WTC11 (cell line): ENCODE measurements around the gene PPM1M. TPM values are rescaled to one million over a fixed set of nuclear protein-coding genes. Genes with fewer than 3 reads are reported as not detected.

Experiments
- ATAC-seq: fragments of 200-7000 bp; cut with Tn5 transposase; 2 replicates; pipeline ENCODE4 v1.10.0; 2021; ENCODE audit warnings: mild to moderate bottlenecking, moderate library complexity
- CTCF ChIA-PET: fragments of 300-600 bp; sonication (Branson Sonifier 250); formaldehyde crosslinking; loops from one replicate; lab custom pipeline; 2021; ENCODE audit warnings: antibody characterized with exemption; lab: Charles Lee
- POLR2A ChIA-PET: fragments of 350-600 bp; sonication (Branson Sonifier 250); formaldehyde crosslinking; loops from one replicate; lab custom pipeline; 2021; ENCODE audit warnings: antibody characterized with exemption; lab: Charles Lee
- DNase-seq: peaks from one replicate; pipeline ENCODE4 v3.0.0; 2021; ENCODE audit warnings: low spot score
- H3K27ac Mint-ChIP-seq: 2 replicates; pipeline ENCODE4 v1.8.0; 2021; ENCODE audit warnings: mixed read lengths
- H3K27me3 Mint-ChIP-seq: 2 replicates; pipeline ENCODE4 v1.8.0; 2021; ENCODE audit warnings: low read depth, mild to moderate bottlenecking, moderate library complexity, mixed read lengths
- H3K36me3 Mint-ChIP-seq: 2 replicates; pipeline ENCODE4 v1.8.0; 2021; ENCODE audit warnings: mixed read lengths
- H3K4me1 Mint-ChIP-seq: 2 replicates; pipeline ENCODE4 v1.8.0; 2022; ENCODE audit warnings: mixed read lengths
- H3K4me3 Mint-ChIP-seq: 2 replicates; pipeline ENCODE4 v1.8.0; 2021; ENCODE audit warnings: mild to moderate bottlenecking, moderate library complexity, mixed read lengths
- H3K9me3 Mint-ChIP-seq: 2 replicates; pipeline ENCODE4 v1.8.0; 2021; ENCODE audit warnings: mixed read lengths
- CREM ChIP-seq: sonication (generic); formaldehyde crosslinking; IDR thresholded peaks from 2 replicates; pipeline ENCODE4 v1.8.1; 2022; ENCODE audit warnings: mild to moderate bottlenecking, missing genetic modification reagents, moderate library complexity
- FOXJ3 ChIP-seq: sonication (generic); formaldehyde crosslinking; IDR thresholded peaks from 2 replicates; pipeline ENCODE4 v1.9.0; 2021; ENCODE audit warnings: missing genetic modification reagents, mild to moderate bottlenecking, borderline replicate concordance
- GRHL2 ChIP-seq: fragments of 250-450 bp; sonication (Bioruptor Pico); IDR thresholded peaks from 2 replicates; pipeline ENCODE4 v1.8.0; 2022; ENCODE audit warnings: mild to moderate bottlenecking, moderate library complexity; ENCODE audit not compliant: insufficient replicate concordance, severe bottlenecking
- JAZF1 ChIP-seq: fragments of 250-450 bp; sonication (Bioruptor Pico); IDR thresholded peaks from 2 replicates; pipeline ENCODE4 v1.9.0; 2021; ENCODE audit warnings: moderate library complexity, mild to moderate bottlenecking, inconsistent platforms
- MXD4 ChIP-seq: fragments of 250-450 bp; sonication (Bioruptor Pico); IDR thresholded peaks from 2 replicates; pipeline ENCODE4 v1.8.0; 2021; ENCODE audit warnings: mild to moderate bottlenecking, moderate library complexity, borderline replicate concordance
- NFATC4 ChIP-seq: fragments of 250-450 bp; sonication (Bioruptor Pico); IDR thresholded peaks from 2 replicates; pipeline ENCODE4 v1.9.0; 2021; ENCODE audit warnings: mild to moderate bottlenecking
- SOX15 ChIP-seq: fragments of 250-450 bp; sonication (Bioruptor Pico); IDR thresholded peaks from 2 replicates; pipeline ENCODE4 v1.9.0; 2021; ENCODE audit warnings: mild to moderate bottlenecking
- TP53 ChIP-seq: sonication (generic); formaldehyde crosslinking; IDR thresholded peaks from 2 replicates; pipeline ENCODE4 v1.8.1; 2023; ENCODE audit warnings: mild to moderate bottlenecking, missing genetic modification reagents
- ZNF219 ChIP-seq: sonication (generic); formaldehyde crosslinking; IDR thresholded peaks from 2 replicates; pipeline ENCODE4 v1.8.0; 2023; ENCODE audit warnings: missing genetic modification reagents, mild to moderate bottlenecking, borderline replicate concordance
- ZNF232 ChIP-seq: sonication (generic); formaldehyde crosslinking; IDR thresholded peaks from 2 replicates; pipeline ENCODE4 v1.8.0; 2022; ENCODE audit warnings: mild to moderate bottlenecking, missing genetic modification reagents
- ZNF423 ChIP-seq: fragments of 250-450 bp; sonication (Bioruptor Pico); IDR thresholded peaks from 2 replicates; pipeline ENCODE4 v2.1.2; 2022; ENCODE audit warnings: mild to moderate bottlenecking, moderate library complexity
- total RNA-seq: library from RNA; stranded (reverse); gene quantifications from 3 replicates; pipeline ENCODE4 v1.2.3, GENCODE V29; 2021
- TF ChIP-seq, protein P1 (sequence below): sonication (generic); formaldehyde crosslinking; IDR thresholded peaks from 2 replicates; pipeline ENCODE4 v1.8.0; 2023; ENCODE audit warnings: missing genetic modification reagents
- TF ChIP-seq, protein P2 (sequence below): sonication (generic); formaldehyde crosslinking; IDR thresholded peaks from 2 replicates; pipeline ENCODE4 v1.8.1; 2023; ENCODE audit warnings: mild to moderate bottlenecking, missing genetic modification reagents
- TF ChIP-seq, protein P3 (sequence below): sonication (generic); formaldehyde crosslinking; IDR thresholded peaks from 2 replicates; pipeline ENCODE4 v1.8.1; 2022; ENCODE audit warnings: low read depth, mild to moderate bottlenecking, moderate library complexity, missing genetic modification reagents, borderline replicate concordance
- TF ChIP-seq, protein P4 (sequence below): sonication (generic); formaldehyde crosslinking; IDR thresholded peaks from 2 replicates; pipeline ENCODE4 v1.8.1; 2023; ENCODE audit warnings: mild to moderate bottlenecking, missing genetic modification reagents
- TF ChIP-seq, protein P5 (sequence below): sonication (generic); formaldehyde crosslinking; IDR thresholded peaks from 2 replicates; pipeline ENCODE4 v1.8.0; 2022; ENCODE audit warnings: mild to moderate bottlenecking, missing genetic modification reagents
- TF ChIP-seq, protein P6 (sequence below): sonication (generic); formaldehyde crosslinking; IDR thresholded peaks from 2 replicates; pipeline ENCODE4 v1.8.0; 2022; ENCODE audit warnings: mild to moderate bottlenecking, missing genetic modification reagents
- TF ChIP-seq, protein P7 (sequence below): sonication (generic); formaldehyde crosslinking; IDR thresholded peaks from 2 replicates; pipeline ENCODE4 v1.8.1; 2022; ENCODE audit warnings: missing genetic modification reagents, borderline replicate concordance
- TF ChIP-seq, protein P8 (sequence below): fragments of 250-450 bp; sonication (Bioruptor Pico); IDR thresholded peaks from 2 replicates; pipeline ENCODE4 v2.1.2; 2022; ENCODE audit warnings: mild to moderate bottlenecking, moderate library complexity
- TF ChIP-seq, protein P9 (sequence below): sonication (generic); formaldehyde crosslinking; IDR thresholded peaks from 2 replicates; pipeline ENCODE4 v1.8.0; 2023; ENCODE audit warnings: missing genetic modification reagents, mild to moderate bottlenecking, borderline replicate concordance

The PPM1M gene
- total RNA-seq, 1 experiment from 2014 or later = 7.0 TPM

DNA sequence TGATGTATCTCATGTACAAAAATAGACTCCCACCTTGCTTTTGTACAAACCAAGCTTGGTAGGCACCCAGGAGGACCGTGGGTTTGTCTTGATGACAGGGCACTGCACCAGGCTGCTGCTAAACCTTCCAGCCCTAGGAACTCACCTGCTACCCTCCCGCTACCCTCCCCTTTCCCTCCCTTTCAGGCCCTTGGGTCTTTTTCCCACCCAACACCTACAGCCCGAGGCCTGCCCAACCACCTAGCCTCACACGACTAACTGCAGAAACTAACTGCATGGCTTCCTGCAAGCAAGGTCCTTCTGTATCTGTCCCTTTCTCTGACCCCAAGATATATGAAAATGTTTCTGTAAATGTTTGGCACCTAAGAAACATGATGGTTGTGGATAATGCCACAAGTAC is 11.1 kb downstream of the PPM1M start (continued):
- TF ChIP-seq, protein P1, sequence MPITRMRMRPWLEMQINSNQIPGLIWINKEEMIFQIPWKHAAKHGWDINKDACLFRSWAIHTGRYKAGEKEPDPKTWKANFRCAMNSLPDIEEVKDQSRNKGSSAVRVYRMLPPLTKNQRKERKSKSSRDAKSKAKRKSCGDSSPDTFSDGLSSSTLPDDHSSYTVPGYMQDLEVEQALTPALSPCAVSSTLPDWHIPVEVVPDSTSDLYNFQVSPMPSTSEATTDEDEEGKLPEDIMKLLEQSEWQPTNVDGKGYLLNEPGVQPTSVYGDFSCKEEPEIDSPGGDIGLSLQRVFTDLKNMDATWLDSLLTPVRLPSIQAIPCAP (CRISPR knock-in tag) = no peak
- TF ChIP-seq JAZF1 = no peak
- TF ChIP-seq, protein P2, sequence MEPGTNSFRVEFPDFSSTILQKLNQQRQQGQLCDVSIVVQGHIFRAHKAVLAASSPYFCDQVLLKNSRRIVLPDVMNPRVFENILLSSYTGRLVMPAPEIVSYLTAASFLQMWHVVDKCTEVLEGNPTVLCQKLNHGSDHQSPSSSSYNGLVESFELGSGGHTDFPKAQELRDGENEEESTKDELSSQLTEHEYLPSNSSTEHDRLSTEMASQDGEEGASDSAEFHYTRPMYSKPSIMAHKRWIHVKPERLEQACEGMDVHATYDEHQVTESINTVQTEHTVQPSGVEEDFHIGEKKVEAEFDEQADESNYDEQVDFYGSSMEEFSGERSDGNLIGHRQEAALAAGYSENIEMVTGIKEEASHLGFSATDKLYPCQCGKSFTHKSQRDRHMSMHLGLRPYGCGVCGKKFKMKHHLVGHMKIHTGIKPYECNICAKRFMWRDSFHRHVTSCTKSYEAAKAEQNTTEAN (CRISPR knock-in tag) = no peak
- TF ChIP-seq, all 79 proteins: peak for 0

DNA sequence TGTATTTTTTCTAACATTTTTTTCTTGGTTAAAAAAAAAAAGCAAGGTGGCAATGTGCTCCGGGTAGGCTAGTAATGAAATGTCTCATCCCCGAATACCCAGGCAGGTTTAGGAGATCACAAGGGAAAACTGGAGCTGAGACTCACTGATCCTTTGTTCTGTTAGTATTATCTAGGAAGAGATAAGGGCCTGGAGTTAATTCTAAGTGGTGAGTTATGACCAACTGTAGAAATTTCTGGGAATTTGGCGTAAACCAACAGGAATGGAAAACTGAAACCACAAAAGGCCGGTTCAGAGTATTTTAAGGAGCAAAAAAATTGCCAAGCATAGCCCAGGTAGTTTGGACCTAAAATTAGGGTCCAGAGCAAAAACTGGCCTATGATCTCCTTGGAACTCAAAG is 12.4 kb downstream of the PPM1M start:
- no peaks in the 10 kb centered on the region for H3K9me3 Mint-ChIP-seq
- ChIA-PET CTCF (interaction anchor here (1.0 to 1.2 kb wide), 2 partner anchors 26 to 38 kb away, joined by 3 to 4 read pairs; no protein-coding TSS in a partner anchor), POLR2A (no interaction called here)
- no peak for ATAC-seq
- no peaks in the 10 kb centered on the region for H3K4me1 Mint-ChIP-seq
- H3K36me3 Mint-ChIP-seq = peaks cover 87% of the 10 kb centered on the region
- no peak overlapping the region for H3K4me3 Mint-ChIP-seq
- no peak for TF ChIP-seq NFATC4 (CRISPR knock-in tag)
- no peak for TF ChIP-seq MXD4 (CRISPR knock-in tag)
- TF ChIP-seq, protein P3, sequence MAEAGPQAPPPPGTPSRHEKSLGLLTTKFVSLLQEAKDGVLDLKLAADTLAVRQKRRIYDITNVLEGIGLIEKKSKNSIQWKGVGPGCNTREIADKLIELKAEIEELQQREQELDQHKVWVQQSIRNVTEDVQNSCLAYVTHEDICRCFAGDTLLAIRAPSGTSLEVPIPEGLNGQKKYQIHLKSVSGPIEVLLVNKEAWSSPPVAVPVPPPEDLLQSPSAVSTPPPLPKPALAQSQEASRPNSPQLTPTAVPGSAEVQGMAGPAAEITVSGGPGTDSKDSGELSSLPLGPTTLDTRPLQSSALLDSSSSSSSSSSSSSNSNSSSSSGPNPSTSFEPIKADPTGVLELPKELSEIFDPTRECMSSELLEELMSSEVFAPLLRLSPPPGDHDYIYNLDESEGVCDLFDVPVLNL = no peak
- TF ChIP-seq, protein P4, sequence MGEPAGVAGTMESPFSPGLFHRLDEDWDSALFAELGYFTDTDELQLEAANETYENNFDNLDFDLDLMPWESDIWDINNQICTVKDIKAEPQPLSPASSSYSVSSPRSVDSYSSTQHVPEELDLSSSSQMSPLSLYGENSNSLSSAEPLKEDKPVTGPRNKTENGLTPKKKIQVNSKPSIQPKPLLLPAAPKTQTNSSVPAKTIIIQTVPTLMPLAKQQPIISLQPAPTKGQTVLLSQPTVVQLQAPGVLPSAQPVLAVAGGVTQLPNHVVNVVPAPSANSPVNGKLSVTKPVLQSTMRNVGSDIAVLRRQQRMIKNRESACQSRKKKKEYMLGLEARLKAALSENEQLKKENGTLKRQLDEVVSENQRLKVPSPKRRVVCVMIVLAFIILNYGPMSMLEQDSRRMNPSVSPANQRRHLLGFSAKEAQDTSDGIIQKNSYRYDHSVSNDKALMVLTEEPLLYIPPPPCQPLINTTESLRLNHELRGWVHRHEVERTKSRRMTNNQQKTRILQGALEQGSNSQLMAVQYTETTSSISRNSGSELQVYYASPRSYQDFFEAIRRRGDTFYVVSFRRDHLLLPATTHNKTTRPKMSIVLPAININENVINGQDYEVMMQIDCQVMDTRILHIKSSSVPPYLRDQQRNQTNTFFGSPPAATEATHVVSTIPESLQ (CRISPR knock-in tag) = no peak
- TF ChIP-seq, protein P5, sequence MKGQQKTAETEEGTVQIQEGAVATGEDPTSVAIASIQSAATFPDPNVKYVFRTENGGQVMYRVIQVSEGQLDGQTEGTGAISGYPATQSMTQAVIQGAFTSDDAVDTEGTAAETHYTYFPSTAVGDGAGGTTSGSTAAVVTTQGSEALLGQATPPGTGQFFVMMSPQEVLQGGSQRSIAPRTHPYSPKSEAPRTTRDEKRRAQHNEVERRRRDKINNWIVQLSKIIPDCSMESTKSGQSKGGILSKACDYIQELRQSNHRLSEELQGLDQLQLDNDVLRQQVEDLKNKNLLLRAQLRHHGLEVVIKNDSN (CRISPR knock-in tag) = no peak
- TF ChIP-seq GRHL2 (CRISPR knock-in tag) = no peak
- TF ChIP-seq, protein P6, sequence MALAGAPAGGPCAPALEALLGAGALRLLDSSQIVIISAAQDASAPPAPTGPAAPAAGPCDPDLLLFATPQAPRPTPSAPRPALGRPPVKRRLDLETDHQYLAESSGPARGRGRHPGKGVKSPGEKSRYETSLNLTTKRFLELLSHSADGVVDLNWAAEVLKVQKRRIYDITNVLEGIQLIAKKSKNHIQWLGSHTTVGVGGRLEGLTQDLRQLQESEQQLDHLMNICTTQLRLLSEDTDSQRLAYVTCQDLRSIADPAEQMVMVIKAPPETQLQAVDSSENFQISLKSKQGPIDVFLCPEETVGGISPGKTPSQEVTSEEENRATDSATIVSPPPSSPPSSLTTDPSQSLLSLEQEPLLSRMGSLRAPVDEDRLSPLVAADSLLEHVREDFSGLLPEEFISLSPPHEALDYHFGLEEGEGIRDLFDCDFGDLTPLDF (CRISPR knock-in tag) = no peak
- TF ChIP-seq, protein P7, sequence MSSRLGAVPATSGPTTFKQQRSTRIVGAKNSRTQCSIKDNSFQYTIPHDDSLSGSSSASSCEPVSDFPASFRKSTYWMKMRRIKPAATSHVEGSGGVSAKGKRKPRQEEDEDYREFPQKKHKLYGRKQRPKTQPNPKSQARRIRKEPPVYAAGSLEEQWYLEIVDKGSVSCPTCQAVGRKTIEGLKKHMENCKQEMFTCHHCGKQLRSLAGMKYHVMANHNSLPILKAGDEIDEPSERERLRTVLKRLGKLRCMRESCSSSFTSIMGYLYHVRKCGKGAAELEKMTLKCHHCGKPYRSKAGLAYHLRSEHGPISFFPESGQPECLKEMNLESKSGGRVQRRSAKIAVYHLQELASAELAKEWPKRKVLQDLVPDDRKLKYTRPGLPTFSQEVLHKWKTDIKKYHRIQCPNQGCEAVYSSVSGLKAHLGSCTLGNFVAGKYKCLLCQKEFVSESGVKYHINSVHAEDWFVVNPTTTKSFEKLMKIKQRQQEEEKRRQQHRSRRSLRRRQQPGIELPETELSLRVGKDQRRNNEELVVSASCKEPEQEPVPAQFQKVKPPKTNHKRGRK (CRISPR knock-in tag) = no peak
- TF ChIP-seq ZNF423 (CRISPR knock-in tag) = no peak
- TF ChIP-seq, protein P8, sequence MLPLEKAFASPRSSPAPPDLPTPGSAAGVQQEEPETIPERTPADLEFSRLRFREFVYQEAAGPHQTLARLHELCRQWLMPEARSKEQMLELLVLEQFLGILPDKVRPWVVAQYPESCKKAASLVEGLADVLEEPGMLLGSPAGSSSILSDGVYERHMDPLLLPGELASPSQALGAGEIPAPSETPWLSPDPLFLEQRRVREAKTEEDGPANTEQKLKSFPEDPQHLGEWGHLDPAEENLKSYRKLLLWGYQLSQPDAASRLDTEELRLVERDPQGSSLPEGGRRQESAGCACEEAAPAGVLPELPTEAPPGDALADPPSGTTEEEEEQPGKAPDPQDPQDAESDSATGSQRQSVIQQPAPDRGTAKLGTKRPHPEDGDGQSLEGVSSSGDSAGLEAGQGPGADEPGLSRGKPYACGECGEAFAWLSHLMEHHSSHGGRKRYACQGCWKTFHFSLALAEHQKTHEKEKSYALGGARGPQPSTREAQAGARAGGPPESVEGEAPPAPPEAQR (CRISPR knock-in tag) = no peak
- no peak for TF ChIP-seq SOX15 (CRISPR knock-in tag)
- TF ChIP-seq ZNF219 (CRISPR knock-in tag) = no peak
- TF ChIP-seq ZNF232 (CRISPR knock-in tag) = no peak
- TF ChIP-seq, protein P9, sequence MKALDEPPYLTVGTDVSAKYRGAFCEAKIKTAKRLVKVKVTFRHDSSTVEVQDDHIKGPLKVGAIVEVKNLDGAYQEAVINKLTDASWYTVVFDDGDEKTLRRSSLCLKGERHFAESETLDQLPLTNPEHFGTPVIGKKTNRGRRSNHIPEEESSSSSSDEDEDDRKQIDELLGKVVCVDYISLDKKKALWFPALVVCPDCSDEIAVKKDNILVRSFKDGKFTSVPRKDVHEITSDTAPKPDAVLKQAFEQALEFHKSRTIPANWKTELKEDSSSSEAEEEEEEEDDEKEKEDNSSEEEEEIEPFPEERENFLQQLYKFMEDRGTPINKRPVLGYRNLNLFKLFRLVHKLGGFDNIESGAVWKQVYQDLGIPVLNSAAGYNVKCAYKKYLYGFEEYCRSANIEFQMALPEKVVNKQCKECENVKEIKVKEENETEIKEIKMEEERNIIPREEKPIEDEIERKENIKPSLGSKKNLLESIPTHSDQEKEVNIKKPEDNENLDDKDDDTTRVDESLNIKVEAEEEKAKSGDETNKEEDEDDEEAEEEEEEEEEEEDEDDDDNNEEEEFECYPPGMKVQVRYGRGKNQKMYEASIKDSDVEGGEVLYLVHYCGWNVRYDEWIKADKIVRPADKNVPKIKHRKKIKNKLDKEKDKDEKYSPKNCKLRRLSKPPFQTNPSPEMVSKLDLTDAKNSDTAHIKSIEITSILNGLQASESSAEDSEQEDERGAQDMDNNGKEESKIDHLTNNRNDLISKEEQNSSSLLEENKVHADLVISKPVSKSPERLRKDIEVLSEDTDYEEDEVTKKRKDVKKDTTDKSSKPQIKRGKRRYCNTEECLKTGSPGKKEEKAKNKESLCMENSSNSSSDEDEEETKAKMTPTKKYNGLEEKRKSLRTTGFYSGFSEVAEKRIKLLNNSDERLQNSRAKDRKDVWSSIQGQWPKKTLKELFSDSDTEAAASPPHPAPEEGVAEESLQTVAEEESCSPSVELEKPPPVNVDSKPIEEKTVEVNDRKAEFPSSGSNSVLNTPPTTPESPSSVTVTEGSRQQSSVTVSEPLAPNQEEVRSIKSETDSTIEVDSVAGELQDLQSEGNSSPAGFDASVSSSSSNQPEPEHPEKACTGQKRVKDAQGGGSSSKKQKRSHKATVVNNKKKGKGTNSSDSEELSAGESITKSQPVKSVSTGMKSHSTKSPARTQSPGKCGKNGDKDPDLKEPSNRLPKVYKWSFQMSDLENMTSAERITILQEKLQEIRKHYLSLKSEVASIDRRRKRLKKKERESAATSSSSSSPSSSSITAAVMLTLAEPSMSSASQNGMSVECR (CRISPR knock-in tag) = no peak
- no peak for TF ChIP-seq TP53 (CRISPR knock-in tag)
- TF ChIP-seq CREM = no peak
- TF ChIP-seq FOXJ3 = no peak
- TF ChIP-seq, all 79 proteins: peak for 0
- no peak overlapping the region for H3K27ac Mint-ChIP-seq
- DNase-seq = no peak
- no peaks in the 10 kb centered on the region for H3K27me3 Mint-ChIP-seq
